Spinal cord (tissue), 10 donors: ENCODE data around the gene ARMC6. TPM values are rescaled to one million over a fixed set of nuclear protein-coding genes. Genes with fewer than 3 reads are reported as not detected.

Source experiments
- DNase-seq, 6 donors: peaks; one replicate each; pipeline versions ENCODE4 v3.0.0 to v3.0.0-alpha.2; 2013 to 2015; ENCODE audit warnings: low spot score in 6 of 6, low read depth in 4 of 6
- H3K27ac ChIP-seq: one replicate; pipeline ENCODE4 v1.5.1; 2013; ENCODE audit warnings: low read depth, low read length, control low read depth
- H3K27me3 ChIP-seq: one replicate; pipeline ENCODE4 v1.6.1; 2013; ENCODE audit warnings: low read length; ENCODE audit not compliant: control insufficient read depth, insufficient read depth
- H3K36me3 ChIP-seq: one replicate; pipeline ENCODE4 v1.6.1; 2013; ENCODE audit warnings: low read length; ENCODE audit not compliant: control insufficient read depth, insufficient read depth
- H3K4me1 ChIP-seq: one replicate; pipeline ENCODE4 v1.6.1; 2013; ENCODE audit warnings: low read length; ENCODE audit not compliant: control insufficient read depth, insufficient read depth
- H3K4me3 ChIP-seq: one replicate; pipeline ENCODE4 v1.5.1; 2013; ENCODE audit warnings: low read depth, low read length, control low read depth
- H3K9me3 ChIP-seq: one replicate; pipeline ENCODE4 v1.6.1; 2013; ENCODE audit warnings: low read length; ENCODE audit not compliant: control insufficient read depth, insufficient read depth
- WGBS: methylation state at CpG from one replicate; pipeline ENCODE4 v1.1.5; 2013; ENCODE audit warnings: missing lambda C conversion rate; ENCODE audit not compliant: insufficient coverage; 5-methylcytosine and 5-hydroxymethylcytosine counted together
- polyA plus RNA-seq, 2 donors: library from polyadenylated mRNA; unstranded; fragments of 120-200 nt; gene quantifications; one replicate each; pipeline ENCODE4 v1.2.1, GENCODE V29; 2013; ENCODE audit not compliant: insufficient read length in 2 of 2
- total RNA-seq, 2 donors: library from RNA; depleted of rRNA in 1 of 2; stranded (reverse); fragments of 120-200 nt in 1 of 2; fragments of >200 nt in 1 of 2; gene quantifications; one replicate each; pipeline versions ENCODE4 v1.2.3 to v1.2.4, GENCODE V29; 2013 to 2014
- donor health status: healthy.

ARMC6 gene
- total and polyA plus RNA-seq, 4 donors = 28.0 to 49.0 (median 36.0) TPM

- Histone ChIP-seq H3K27me3 (no peaks in the 10 kb centered on the region), H3K4me3 (no peak overlapping the region), H3K9me3 (no peaks in the 10 kb centered on the region), H3K4me1 (no peaks in the 10 kb centered on the region), H3K27ac (no peak overlapping the region), H3K36me3 (peaks cover 61% of the 10 kb centered on the region)
- WGBS = 80% methylated on average over 1 of the region's 2 CpGs
- DNase-seq = no peak
These were observed 17.3 kb downstream of the ARMC6 start for GRCh38 chr19:19050731-19051130.

- Histone ChIP-seq H3K4me3 (no peak overlapping the region), H3K27ac (no peak overlapping the region), H3K27me3 (no peaks in the 10 kb centered on the region), H3K36me3 (peaks cover 65% of the 10 kb centered on the region), H3K4me1 (no peaks in the 10 kb centered on the region), H3K9me3 (no peaks in the 10 kb centered on the region)
- 92% methylated on average over 20 of the region's 20 CpGs for WGBS
- DNase-seq = no peak
These were observed 18.2 kb downstream of the ARMC6 start for GRCh38 chr19:19051478-19052213.

- Histone ChIP-seq H3K27me3 (no peaks in the 10 kb centered on the region), H3K27ac (no peak overlapping the region), H3K4me3 (no peak overlapping the region), H3K4me1 (no peaks in the 10 kb centered on the region), H3K9me3 (no peaks in the 10 kb centered on the region), H3K36me3 (peaks cover 74% of the 10 kb centered on the region)
- DNase-seq = no peak
- 92% methylated on average over 1 of the region's 1 CpG for WGBS
These were observed 19.5 kb downstream of the ARMC6 start for GRCh38 chr19:19052921-19053320.

GRCh38 chr19:19053508-19054314 is 20.3 kb downstream of the ARMC6 start:
- no peaks in the 10 kb centered on the region for H3K4me1 ChIP-seq
- no peaks in the 10 kb centered on the region for H3K27me3 ChIP-seq
- no peaks in the 10 kb centered on the region for H3K9me3 ChIP-seq
- DNase-seq = peak in 2 of 6 donors; percentile 57 to 62
- 90% methylated on average over 23 of the region's 25 CpGs for WGBS
- no peak overlapping the region for H3K4me3 ChIP-seq
- H3K27ac ChIP-seq = no peak overlapping the region
- peaks cover 82% of the 10 kb centered on the region for H3K36me3 ChIP-seq

GRCh38 chr19:19054315-19054938 is 21.0 kb downstream of the ARMC6 start:
- Histone ChIP-seq H3K4me1 (no peaks in the 10 kb centered on the region), H3K9me3 (no peaks in the 10 kb centered on the region), H3K27me3 (no peaks in the 10 kb centered on the region), H3K27ac (no peak overlapping the region), H3K36me3 (peaks cover 89% of the 10 kb centered on the region), H3K4me3 (no peak overlapping the region)
- WGBS = 96% methylated on average over 10 of the region's 15 CpGs
- DNase-seq = no peak

- Histone ChIP-seq H3K9me3 (no peaks in the 10 kb centered on the region), H3K36me3 (peaks cover 92% of the 10 kb centered on the region), H3K27ac (no peak overlapping the region), H3K27me3 (no peaks in the 10 kb centered on the region), H3K4me1 (no peaks in the 10 kb centered on the region), H3K4me3 (no peak overlapping the region)
- no peak for DNase-seq
- WGBS = 96% methylated on average over 19 of the region's 19 CpGs
These were observed 21.6 kb downstream of the ARMC6 start for GRCh38 chr19:19054939-19055440.

- peaks cover 95% of the 10 kb centered on the region for H3K36me3 ChIP-seq
- WGBS = 98% methylated on average over 8 of the region's 13 CpGs
- H3K9me3 ChIP-seq = no peaks in the 10 kb centered on the region
These were observed 22.3 kb downstream of the ARMC6 start for GRCh38 chr19:19055701-19056100.

GRCh38 chr19:19056636-19057275 is 23.4 kb downstream of the ARMC6 start:
- Histone ChIP-seq H3K36me3 (peaks cover 95% of the 10 kb centered on the region), H3K27ac (no peak overlapping the region), H3K4me1 (peaks cover 9% of the 10 kb centered on the region), H3K9me3 (no peaks in the 10 kb centered on the region), H3K27me3 (no peaks in the 10 kb centered on the region), H3K4me3 (no peak overlapping the region)
- 85% methylated on average over 9 of the region's 9 CpGs for WGBS
- DNase-seq = no peak

More at GRCh38 chr19:19055701-19056100, 22.3 kb downstream of the ARMC6 start:
- no peak overlapping the region for H3K4me3 ChIP-seq
- no peaks in the 10 kb centered on the region for H3K27me3 ChIP-seq
- DNase-seq = no peak
- no peaks in the 10 kb centered on the region for H3K4me1 ChIP-seq
- no peak overlapping the region for H3K27ac ChIP-seq

GRCh38 chr19:19057317-19057716 is 23.9 kb downstream of the ARMC6 start:
- H3K27ac ChIP-seq = no peak overlapping the region
- H3K9me3 ChIP-seq = no peaks in the 10 kb centered on the region
- H3K27me3 ChIP-seq = no peaks in the 10 kb centered on the region
- peaks cover 90% of the 10 kb centered on the region for H3K36me3 ChIP-seq
- 94% methylated on average over 11 of the region's 13 CpGs for WGBS
- peaks cover 10% of the 10 kb centered on the region for H3K4me1 ChIP-seq
- no peak for DNase-seq
- no peak overlapping the region for H3K4me3 ChIP-seq
